CD4-positive, alpha-beta T cell (primary cell): ENCODE measurements around the gene GRIFIN. TPM values are rescaled to one million over a fixed set of nuclear protein-coding genes. Genes with fewer than 3 reads are reported as not detected.
"Not testable (repeated sequence)": the region's sequence is repeated elsewhere in the genome, so short reads cannot be mapped to it uniquely, and the experiment has no call there.

Source experiments
- ATAC-seq: fragments of 200-7000 bp; cut with Tn5 transposase; one replicate; pipeline ENCODE4 v1.10.0; 2022; ENCODE audit warnings: mild to moderate bottlenecking; ENCODE audit not compliant: poor library complexity
- CTCF ChIA-PET: fragments of 350-600 bp; sonication (Branson Sonifier 250); formaldehyde crosslinking; loops from one replicate; lab custom pipeline; 2021; ENCODE audit warnings: antibody characterized with exemption, inconsistent platforms; lab: Charles Lee
- POLR2A ChIA-PET: fragments of 350-600 bp; sonication (Branson Sonifier 250); formaldehyde crosslinking; loops from one replicate; lab custom pipeline; 2021; ENCODE audit warnings: antibody characterized with exemption, inconsistent platforms; lab: Charles Lee
- DNase-seq, 14 experiments: peaks; one replicate each; pipeline ENCODE4 v3.0.0-alpha.2; 2013 to 2020; ENCODE audit warnings: mixed read lengths in 2 of 14
- H3K27ac ChIP-seq, 2 donors: one replicate each; pipeline versions ENCODE4 v1.5.1 to v1.7.0; 2013; ENCODE audit warnings: low read length in 2 of 2, low read depth in 1 of 2, mild to moderate bottlenecking in 1 of 2
- H3K27me3 ChIP-seq, 2 experiments: 1 replicate in 1 of 2; 2 replicates in 1 of 2; pipeline versions ENCODE4 v1.6.1 to v1.7.0; 2013; ENCODE audit warnings: low read length in 2 of 2, control low read depth in 1 of 2, mild to moderate bottlenecking in 1 of 2, moderate library complexity in 1 of 2; ENCODE audit not compliant: insufficient read depth in 2 of 2, control insufficient read depth in 1 of 2
- H3K36me3 ChIP-seq: one replicate; pipeline ENCODE4 v1.6.1; 2013; ENCODE audit warnings: low read length, control low read depth; ENCODE audit not compliant: insufficient read depth
- H3K4me1 ChIP-seq: one replicate; pipeline ENCODE4 v1.6.1; 2013; ENCODE audit warnings: low read length, control low read depth; ENCODE audit not compliant: insufficient read depth
- H3K4me3 ChIP-seq: one replicate; pipeline ENCODE4 v1.5.1; 2013; ENCODE audit warnings: mild to moderate bottlenecking, low read length, moderate library complexity
- H3K9me3 ChIP-seq, 2 experiments: 1 replicate in 1 of 2; 2 replicates in 1 of 2; pipeline versions ENCODE4 v1.6.1 to v1.7.0; 2013; ENCODE audit warnings: low read length in 2 of 2, mild to moderate bottlenecking in 2 of 2, control low read depth in 1 of 2, moderate library complexity in 1 of 2; ENCODE audit not compliant: control insufficient read depth in 1 of 2, insufficient read depth in 1 of 2
- H3K27ac Mint-ChIP-seq: one replicate; pipeline ENCODE4 v1.8.0; 2020; ENCODE audit warnings: mixed read lengths
- H3K27me3 Mint-ChIP-seq: one replicate; pipeline ENCODE4 v1.8.0; 2021; ENCODE audit warnings: mixed read lengths
- H3K36me3 Mint-ChIP-seq: one replicate; pipeline ENCODE4 v1.8.0; 2021; ENCODE audit warnings: low read depth, mixed read lengths
- H3K4me1 Mint-ChIP-seq: one replicate; pipeline ENCODE4 v1.8.0; 2021; ENCODE audit warnings: low read depth, mixed read lengths
- H3K4me3 Mint-ChIP-seq: one replicate; pipeline ENCODE4 v1.8.0; 2020; ENCODE audit warnings: mild to moderate bottlenecking, mixed read lengths
- H3K9me3 Mint-ChIP-seq: one replicate; pipeline ENCODE4 v1.8.0; 2020; ENCODE audit warnings: mixed read lengths
- intact Hi-C, 2 experiments: fragments of 100-400 bp; cut with DNase I in 1 of 2; cut with micrococcal nuclease in 1 of 2; formaldehyde crosslinking; loops; one replicate each; pipeline versions ENCODE4 v1.15.1 to v1.9.0; 2023 to 2025; cut with DNase I, micrococcal nuclease
- total RNA-seq, 174 experiments: library from RNA in 2 of 174; stranded (reverse) in 2 of 174; gene quantifications; one replicate each; pipeline ENCODE4 v1.2.3 and lab custom pipeline; 2021 to 2026
- TF ChIP-seq, protein P1 (sequence below): fragments of 200-600 bp; IDR thresholded peaks from one replicate; pipeline ENCODE4 v1.8.0; 2022; ENCODE audit warnings: antibody characterized with exemption, mild to moderate bottlenecking

Gene GRIFIN
- total RNA-seq, 2 experiments from 2014 or later: not detected

DNA sequence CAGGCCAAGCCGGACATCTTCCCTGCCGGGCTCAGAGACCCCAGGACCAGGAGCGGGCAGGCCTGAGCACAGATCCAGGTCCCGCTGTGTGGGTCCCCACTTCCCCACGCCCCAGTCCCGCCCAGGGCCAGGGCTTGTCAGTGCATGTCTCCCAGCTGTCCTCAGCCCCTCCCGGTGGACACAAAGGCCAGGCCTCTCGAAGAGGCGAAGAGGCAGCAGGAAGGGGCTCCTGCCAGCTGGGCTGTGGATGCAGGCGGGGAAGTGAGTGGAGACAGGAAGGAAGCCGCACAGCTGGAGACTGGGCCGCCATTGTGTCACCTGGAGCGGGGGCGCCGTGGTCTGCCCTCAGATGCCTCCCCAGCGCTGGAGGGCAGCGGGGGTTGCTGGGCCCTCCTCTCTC, 4.8 kb downstream of the GRIFIN start:
- Histone ChIP-seq H3K4me1 (peaks cover 7% of the 10 kb centered on the region), H3K4me3 (no peak overlapping the region), H3K9me3 (no peaks in the 10 kb centered on the region), H3K36me3 (no peaks in the 10 kb centered on the region), H3K27ac (no peak overlapping the region), H3K27me3 (no peaks in the 10 kb centered on the region)
- no peaks in the 10 kb centered on the region for H3K36me3 Mint-ChIP-seq
- peaks cover 8% of the 10 kb centered on the region for H3K27me3 Mint-ChIP-seq
- peaks cover 9% of the 10 kb centered on the region for H3K4me1 Mint-ChIP-seq
- no peaks in the 10 kb centered on the region for H3K9me3 Mint-ChIP-seq
- no peak overlapping the region for H3K4me3 Mint-ChIP-seq
- no peak overlapping the region for H3K27ac Mint-ChIP-seq
- ChIA-PET CTCF (no interaction called here), POLR2A (no interaction called here)
- ATAC-seq: no peak
- no peak for DNase-seq
- intact Hi-C loops: no loop called here
- TF ChIP-seq, protein P1, sequence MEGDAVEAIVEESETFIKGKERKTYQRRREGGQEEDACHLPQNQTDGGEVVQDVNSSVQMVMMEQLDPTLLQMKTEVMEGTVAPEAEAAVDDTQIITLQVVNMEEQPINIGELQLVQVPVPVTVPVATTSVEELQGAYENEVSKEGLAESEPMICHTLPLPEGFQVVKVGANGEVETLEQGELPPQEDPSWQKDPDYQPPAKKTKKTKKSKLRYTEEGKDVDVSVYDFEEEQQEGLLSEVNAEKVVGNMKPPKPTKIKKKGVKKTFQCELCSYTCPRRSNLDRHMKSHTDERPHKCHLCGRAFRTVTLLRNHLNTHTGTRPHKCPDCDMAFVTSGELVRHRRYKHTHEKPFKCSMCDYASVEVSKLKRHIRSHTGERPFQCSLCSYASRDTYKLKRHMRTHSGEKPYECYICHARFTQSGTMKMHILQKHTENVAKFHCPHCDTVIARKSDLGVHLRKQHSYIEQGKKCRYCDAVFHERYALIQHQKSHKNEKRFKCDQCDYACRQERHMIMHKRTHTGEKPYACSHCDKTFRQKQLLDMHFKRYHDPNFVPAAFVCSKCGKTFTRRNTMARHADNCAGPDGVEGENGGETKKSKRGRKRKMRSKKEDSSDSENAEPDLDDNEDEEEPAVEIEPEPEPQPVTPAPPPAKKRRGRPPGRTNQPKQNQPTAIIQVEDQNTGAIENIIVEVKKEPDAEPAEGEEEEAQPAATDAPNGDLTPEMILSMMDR: no peak

DNA sequence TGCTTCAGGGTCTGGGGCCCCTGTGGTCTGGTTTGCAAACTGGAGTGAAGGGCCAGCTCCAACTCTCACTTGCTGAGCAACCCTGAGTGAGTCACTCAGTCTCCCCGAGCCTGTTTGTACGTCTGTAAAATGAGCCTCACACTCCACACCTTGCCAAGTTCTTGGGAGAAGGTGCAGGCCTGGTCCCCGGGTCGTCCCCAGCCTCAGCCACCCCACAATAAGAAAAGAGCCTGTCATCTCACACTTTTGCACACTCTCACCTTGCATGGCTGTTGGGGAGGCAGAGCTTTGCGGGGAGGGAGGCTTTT, 5.2 kb downstream of the GRIFIN start:
- Mint-ChIP-seq H3K36me3 (no peaks in the 10 kb centered on the region), H3K27me3 (peaks cover 8% of the 10 kb centered on the region), H3K4me3 (no peak overlapping the region), H3K9me3 (no peaks in the 10 kb centered on the region), H3K27ac (no peak overlapping the region), H3K4me1 (peaks cover 9% of the 10 kb centered on the region)
- DNase-seq (no peak), ATAC-seq (no peak)
- no peaks in the 10 kb centered on the region for H3K27me3 ChIP-seq
- ChIA-PET CTCF (no interaction called here), POLR2A (no interaction called here)
- TF ChIP-seq, protein P1: no peak
- intact Hi-C loops: no loop called here
- H3K9me3 ChIP-seq: no peaks in the 10 kb centered on the region
- H3K4me3 ChIP-seq: no peak overlapping the region
- no peak overlapping the region for H3K27ac ChIP-seq
- H3K4me1 ChIP-seq: peaks cover 7% of the 10 kb centered on the region
- H3K36me3 ChIP-seq: no peaks in the 10 kb centered on the region

DNA sequence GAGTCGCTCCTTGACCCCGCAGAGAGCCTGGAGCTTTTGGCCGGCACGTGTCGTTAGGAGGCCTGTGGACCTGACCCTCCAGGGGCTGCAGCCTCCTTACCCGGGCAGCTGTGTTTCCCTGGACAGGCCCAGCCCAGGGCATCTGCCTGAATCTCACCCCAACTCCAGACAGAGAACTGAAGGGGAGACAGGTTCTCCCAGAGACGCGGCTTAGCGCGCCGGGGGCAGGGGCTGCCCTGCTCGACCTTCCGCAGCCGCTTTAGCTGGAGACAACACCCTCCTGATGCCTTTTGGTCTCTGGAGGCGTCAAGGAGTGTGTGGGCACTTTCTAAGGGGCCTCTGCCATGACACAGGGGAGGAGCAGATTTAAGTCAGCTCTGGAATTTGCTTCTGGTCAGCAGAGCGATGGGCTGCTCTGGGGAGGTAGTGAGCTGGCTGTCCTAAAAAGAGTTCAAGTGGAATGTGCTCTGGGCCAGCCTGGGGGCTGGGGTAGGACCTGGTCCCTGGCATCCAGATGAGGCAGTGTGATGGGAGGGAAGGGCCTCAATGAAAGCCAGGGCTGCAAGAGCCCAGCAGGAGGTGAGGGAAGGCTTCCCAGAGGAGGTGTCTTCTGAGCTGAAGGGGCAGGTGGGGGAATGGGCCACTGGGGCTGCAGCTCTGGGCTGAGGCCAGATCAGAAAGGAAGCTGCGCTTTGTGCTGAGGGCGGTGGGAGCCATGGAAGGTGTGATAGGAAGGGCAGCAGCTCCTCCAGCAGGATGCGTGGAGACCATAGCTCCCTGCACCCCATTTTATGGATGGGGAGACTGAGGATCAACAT, 5.8 kb downstream of the GRIFIN start:
- H3K36me3 ChIP-seq: no peaks in the 10 kb centered on the region
- H3K36me3 Mint-ChIP-seq: no peaks in the 10 kb centered on the region
- intact Hi-C loops: no loop called here
- peaks cover 8% of the 10 kb centered on the region for H3K27me3 Mint-ChIP-seq
- ATAC-seq (no peak), DNase-seq (peak in 1 of 14 experiments; percentile 14)
- no peak overlapping the region for H3K4me3 Mint-ChIP-seq
- H3K4me1 Mint-ChIP-seq: peaks cover 9% of the 10 kb centered on the region
- TF ChIP-seq, protein P1: no peak
- H3K4me1 ChIP-seq: peaks cover 7% of the 10 kb centered on the region
- no peak overlapping the region for H3K27ac ChIP-seq
- no peaks in the 10 kb centered on the region for H3K9me3 ChIP-seq
- H3K4me3 ChIP-seq: no peak overlapping the region
- POLR2A ChIA-PET: interaction anchor here (2.1 kb wide), 1 partner anchor 39 kb away, joined by 7 read pairs; no protein-coding TSS in a partner anchor
- no peak overlapping the region for H3K27ac Mint-ChIP-seq
- no peaks in the 10 kb centered on the region for H3K9me3 Mint-ChIP-seq
- CTCF ChIA-PET: no interaction called here
- no peaks in the 10 kb centered on the region for H3K27me3 ChIP-seq

DNA sequence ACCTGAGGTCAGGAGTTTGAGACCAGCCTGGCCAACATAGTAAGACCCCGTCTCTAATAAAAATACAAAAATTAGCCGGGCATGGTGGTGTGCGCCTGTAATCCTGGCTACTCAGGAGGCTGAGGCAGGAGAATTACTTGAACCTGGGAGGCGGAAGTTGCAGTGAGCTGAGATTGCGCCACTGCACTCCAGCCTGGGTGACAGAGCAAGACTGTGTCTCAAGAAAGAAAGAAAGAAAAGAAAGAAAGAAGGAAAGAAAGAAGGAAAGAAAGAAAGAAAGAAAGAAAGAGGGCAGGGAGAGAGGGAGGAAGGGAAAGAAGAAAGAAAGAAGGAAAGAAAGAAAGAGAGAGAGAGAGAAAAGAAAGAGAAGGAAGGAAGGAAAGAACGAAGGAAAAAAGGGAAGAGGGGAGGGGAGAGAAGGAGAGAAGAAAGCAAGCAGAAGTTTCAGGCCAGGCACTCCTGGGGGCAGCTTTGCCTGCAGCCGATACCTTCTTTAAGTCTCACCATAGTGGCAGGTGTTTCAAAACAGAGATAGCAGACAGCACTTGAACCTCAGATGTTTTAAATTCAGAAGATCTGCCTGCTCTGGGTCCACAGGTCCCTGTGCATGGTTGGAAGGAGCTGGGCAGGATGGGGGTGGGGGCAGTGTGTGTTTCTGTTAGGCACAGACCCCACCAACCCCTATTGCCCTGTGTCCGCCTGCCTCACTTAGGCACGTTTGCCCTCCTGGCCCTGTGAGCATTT, 6.6 kb downstream of the GRIFIN start:
- H3K27me3 Mint-ChIP-seq, H3K9me3 Mint-ChIP-seq, ATAC-seq, H3K9me3 ChIP-seq, H3K4me3 ChIP-seq, H3K4me1 ChIP-seq, H3K27ac ChIP-seq, DNase-seq, H3K4me1 Mint-ChIP-seq, H3K36me3 ChIP-seq, H3K27ac Mint-ChIP-seq, H3K27me3 ChIP-seq, H3K4me3 Mint-ChIP-seq, H3K36me3 Mint-ChIP-seq: not testable (repeated sequence)
- intact Hi-C loops: loop anchor here in 1 of 2 experiments (1.0 kb wide), 1 partner anchor 890 kb away; no protein-coding TSS in a partner anchor
- ChIA-PET POLR2A (interaction anchor here (1.0 to 2.1 kb wide), 2 partner anchors 39 to 76 kb away, joined by 3 to 7 read pairs; no protein-coding TSS in a partner anchor), CTCF (interaction anchor here (1.0 to 1.3 kb wide), 4 partner anchors 10 to 140 kb away, joined by 3 to 5 read pairs (median 4); no protein-coding TSS in a partner anchor)
